GM10266 (cell line): ENCODE data around the gene SHC4.

Experiments used
- DNase-seq: peaks from one replicate; pipeline ENCODE4 v3.0.0; 2012; ENCODE audit errors: extremely low spot score
- CTCF ChIP-seq: IDR thresholded peaks from 2 replicates; pipeline ENCODE4 v1.5.1; 2012; ENCODE audit warnings: mild to moderate bottlenecking, low read depth; ENCODE audit not compliant: control insufficient read depth, insufficient read depth; ENCODE audit errors: missing control alignments

The SHC4 gene

GRCh38 chr15:48883699-48884098 is 80.0 kb downstream of the SHC4 start:
- no peak for DNase-seq
- TF ChIP-seq CTCF: no peak

GRCh38 chr15:48880070-48880634 is 83.6 kb downstream of the SHC4 start:
- TF ChIP-seq CTCF: no peak
- no peak for DNase-seq

- peak; percentile 82 for DNase-seq
- no peak for TF ChIP-seq CTCF
These were observed 85.8 kb downstream of the SHC4 start, which contains the start of gene EID1 for GRCh38 chr15:48877630-48878595. TSS of gene EID1 (plus strand) at chr15:48878134. CDS start at chr15:48878177, 43 bp downstream.

GRCh38 chr15:48876057-48876456 is 87.7 kb downstream of the SHC4 start:
- DNase-seq: no peak

GRCh38 chr15:48875241-48875960 is 88.3 kb downstream of the SHC4 start:
- no peak for DNase-seq
- no peak for TF ChIP-seq CTCF

More at GRCh38 chr15:48876057-48876456, 87.7 kb downstream of the SHC4 start:
- TF ChIP-seq CTCF: no peak

- TF ChIP-seq CTCF: no peak
- no peak for DNase-seq
These were observed 91.1 kb downstream of the SHC4 start for GRCh38 chr15:48872632-48873031.
